ENCODE results near the gene TNFAIP8L1.

The TNFAIP8L1 gene

DNA sequence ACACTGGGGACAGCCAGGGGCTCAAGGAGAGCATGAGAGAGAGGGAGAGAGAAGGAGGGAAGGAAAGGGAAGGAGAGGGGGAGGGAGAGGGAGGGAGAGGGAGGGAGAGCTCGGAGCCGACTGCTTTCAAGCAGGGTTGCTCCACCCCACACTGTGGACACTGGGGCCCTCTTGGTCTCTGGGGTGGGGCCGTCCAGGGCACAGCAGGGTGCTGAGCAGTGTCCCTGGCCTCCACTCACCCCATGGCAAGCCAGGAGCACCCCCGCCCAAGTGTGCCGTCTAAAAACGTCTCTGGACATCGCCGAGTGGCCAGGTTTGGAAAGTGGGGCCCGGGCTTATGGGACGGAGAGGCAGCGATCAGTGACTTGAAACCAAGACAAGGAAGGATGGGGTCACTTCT is 63.4 kb downstream of the TNFAIP8L1 start:
- ChIA-PET CTCF (no interaction called here), POLR2A (interaction anchor here (0.5 kb wide), 1 partner anchor 403 kb away, joined by 3 read pairs; no protein-coding TSS in a partner anchor)
- Histone ChIP-seq H3K9me3 (ENCODE audit: control insufficient read depth, insufficient read depth, low read depth, low read length) (no peaks in the 10 kb centered on the region), H3K4me1 (ENCODE audit: control insufficient read depth, insufficient read depth, low read length) (no peaks in the 10 kb centered on the region), H3K4me3 (ENCODE audit: low read depth, low read length) (no peak overlapping the region), H3K36me3 (ENCODE audit: control insufficient read depth in 2 of 2, insufficient read depth in 1 of 2, low read length in 2 of 2) (peaks cover 12 to 68% of the 10 kb centered on the region in 2 experiments; a peak in 2 of 3 replicates), H3K27ac (ENCODE audit: extremely low read depth, low read depth, low read length) (no peak overlapping the region)
- TF ChIP-seq, protein P1, sequence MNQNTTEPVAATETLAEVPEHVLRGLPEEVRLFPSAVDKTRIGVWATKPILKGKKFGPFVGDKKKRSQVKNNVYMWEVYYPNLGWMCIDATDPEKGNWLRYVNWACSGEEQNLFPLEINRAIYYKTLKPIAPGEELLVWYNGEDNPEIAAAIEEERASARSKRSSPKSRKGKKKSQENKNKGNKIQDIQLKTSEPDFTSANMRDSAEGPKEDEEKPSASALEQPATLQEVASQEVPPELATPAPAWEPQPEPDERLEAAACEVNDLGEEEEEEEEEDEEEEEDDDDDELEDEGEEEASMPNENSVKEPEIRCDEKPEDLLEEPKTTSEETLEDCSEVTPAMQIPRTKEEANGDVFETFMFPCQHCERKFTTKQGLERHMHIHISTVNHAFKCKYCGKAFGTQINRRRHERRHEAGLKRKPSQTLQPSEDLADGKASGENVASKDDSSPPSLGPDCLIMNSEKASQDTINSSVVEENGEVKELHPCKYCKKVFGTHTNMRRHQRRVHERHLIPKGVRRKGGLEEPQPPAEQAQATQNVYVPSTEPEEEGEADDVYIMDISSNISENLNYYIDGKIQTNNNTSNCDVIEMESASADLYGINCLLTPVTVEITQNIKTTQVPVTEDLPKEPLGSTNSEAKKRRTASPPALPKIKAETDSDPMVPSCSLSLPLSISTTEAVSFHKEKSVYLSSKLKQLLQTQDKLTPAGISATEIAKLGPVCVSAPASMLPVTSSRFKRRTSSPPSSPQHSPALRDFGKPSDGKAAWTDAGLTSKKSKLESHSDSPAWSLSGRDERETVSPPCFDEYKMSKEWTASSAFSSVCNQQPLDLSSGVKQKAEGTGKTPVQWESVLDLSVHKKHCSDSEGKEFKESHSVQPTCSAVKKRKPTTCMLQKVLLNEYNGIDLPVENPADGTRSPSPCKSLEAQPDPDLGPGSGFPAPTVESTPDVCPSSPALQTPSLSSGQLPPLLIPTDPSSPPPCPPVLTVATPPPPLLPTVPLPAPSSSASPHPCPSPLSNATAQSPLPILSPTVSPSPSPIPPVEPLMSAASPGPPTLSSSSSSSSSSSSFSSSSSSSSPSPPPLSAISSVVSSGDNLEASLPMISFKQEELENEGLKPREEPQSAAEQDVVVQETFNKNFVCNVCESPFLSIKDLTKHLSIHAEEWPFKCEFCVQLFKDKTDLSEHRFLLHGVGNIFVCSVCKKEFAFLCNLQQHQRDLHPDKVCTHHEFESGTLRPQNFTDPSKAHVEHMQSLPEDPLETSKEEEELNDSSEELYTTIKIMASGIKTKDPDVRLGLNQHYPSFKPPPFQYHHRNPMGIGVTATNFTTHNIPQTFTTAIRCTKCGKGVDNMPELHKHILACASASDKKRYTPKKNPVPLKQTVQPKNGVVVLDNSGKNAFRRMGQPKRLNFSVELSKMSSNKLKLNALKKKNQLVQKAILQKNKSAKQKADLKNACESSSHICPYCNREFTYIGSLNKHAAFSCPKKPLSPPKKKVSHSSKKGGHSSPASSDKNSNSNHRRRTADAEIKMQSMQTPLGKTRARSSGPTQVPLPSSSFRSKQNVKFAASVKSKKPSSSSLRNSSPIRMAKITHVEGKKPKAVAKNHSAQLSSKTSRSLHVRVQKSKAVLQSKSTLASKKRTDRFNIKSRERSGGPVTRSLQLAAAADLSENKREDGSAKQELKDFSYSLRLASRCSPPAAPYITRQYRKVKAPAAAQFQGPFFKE (tag by site-specific recombination; IDR thresholded peaks at IDR 0.05; ENCODE audit: borderline replicate concordance): no peak
- no peak for TF ChIP-seq ZNF112 (tag by site-specific recombination; IDR thresholded peaks at IDR 0.05)
- no peak for TF ChIP-seq ZNF311 (tag by site-specific recombination; IDR thresholded peaks at IDR 0.05; ENCODE audit: borderline replicate concordance)

DNA sequence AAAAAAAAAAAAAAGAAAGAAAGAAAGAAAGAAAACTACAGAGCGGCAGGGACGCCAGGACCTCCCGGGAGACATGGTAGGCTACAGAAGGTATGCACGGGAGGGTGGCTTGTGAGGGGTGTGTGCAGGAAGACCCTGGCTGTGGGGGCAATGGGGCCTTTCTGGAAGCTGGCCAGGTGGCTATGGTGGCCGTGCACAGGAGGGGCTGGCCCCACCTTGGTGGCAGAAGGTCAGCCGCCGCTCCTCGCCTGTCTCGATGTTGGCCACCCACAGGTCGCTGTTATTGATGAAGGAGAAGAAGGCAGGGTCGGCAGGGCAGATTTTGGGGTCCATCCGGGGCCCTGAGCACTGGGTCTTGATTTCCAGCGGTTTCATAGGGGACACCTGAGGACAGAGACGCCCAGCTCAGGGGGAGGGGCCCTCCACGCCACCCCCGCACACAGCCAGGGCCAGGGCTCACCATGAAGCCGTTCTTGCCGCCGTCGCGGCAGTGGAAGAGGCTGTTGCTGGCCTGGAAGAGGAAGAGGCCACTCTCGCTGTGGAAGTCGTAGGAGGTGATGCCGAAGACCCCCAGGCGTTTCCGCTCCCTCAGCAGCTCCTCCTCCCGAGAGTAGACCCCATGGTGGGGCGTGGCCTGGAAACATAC is 64.5 kb downstream of the TNFAIP8L1 start:
- TF ChIP-seq ELK4 (IDR thresholded peaks at IDR 0.05; ENCODE audit: borderline replicate concordance, low read depth, low read length): no peak
- no peak for TF ChIP-seq ZSCAN23 (tag by site-specific recombination; IDR thresholded peaks at IDR 0.05)
- no peak for TF ChIP-seq ZNF768 (tag by site-specific recombination; IDR thresholded peaks at IDR 0.05)
- no peak for TF ChIP-seq ZNF37A (tag by site-specific recombination; IDR thresholded peaks at IDR 0.05)
- no peak for TF ChIP-seq ZNF426 (tag by site-specific recombination; IDR thresholded peaks at IDR 0.05)
- TF ChIP-seq SCRT2 (tag by site-specific recombination; IDR thresholded peaks at IDR 0.05): no peak
- TF ChIP-seq ZNF174 (tag by site-specific recombination; IDR thresholded peaks at IDR 0.05): no peak
- TF ChIP-seq ZNF596 (tag by site-specific recombination; IDR thresholded peaks at IDR 0.05): no peak
- no peak for TF ChIP-seq ZFP41 (tag by site-specific recombination; IDR thresholded peaks at IDR 0.05; ENCODE audit: borderline replicate concordance)
- TF ChIP-seq ZNF513 (tag by site-specific recombination; IDR thresholded peaks at IDR 0.05): no peak
- TF ChIP-seq ZEB2 (tag by site-specific recombination; IDR thresholded peaks at IDR 0.05): no peak
- no peak for TF ChIP-seq ZNF558 (tag by site-specific recombination; IDR thresholded peaks at IDR 0.05)
- TF ChIP-seq ZNF629 (tag by site-specific recombination; IDR thresholded peaks at IDR 0.05): no peak
- no peak for TF ChIP-seq ZNF785 (tag by site-specific recombination; IDR thresholded peaks at IDR 0.05)
- no peak for TF ChIP-seq ZBTB48 (tag by site-specific recombination; IDR thresholded peaks at IDR 0.05)
- POLR2A ChIA-PET: no interaction called here
- Histone ChIP-seq H3K4me3 (ENCODE audit: low read depth, low read length) (no peak overlapping the region), H3K9me3 (ENCODE audit: control insufficient read depth, insufficient read depth, low read depth, low read length) (no peaks in the 10 kb centered on the region), H3K36me3 (ENCODE audit: control insufficient read depth in 2 of 2, insufficient read depth in 1 of 2, low read length in 2 of 2) (peaks cover 12 to 61% of the 10 kb centered on the region in 2 experiments; a peak in 2 of 3 replicates), H3K4me1 (ENCODE audit: control insufficient read depth, insufficient read depth, low read length) (no peaks in the 10 kb centered on the region), H3K27ac (ENCODE audit: extremely low read depth, low read depth, low read length) (no peak overlapping the region)
- CTCF ChIA-PET: no interaction called here

All from HEK293 (cell line).